Glutamatergic neuron (in vitro differentiated cells): Measurements from ENCODE around the gene MANBA. TPM values are rescaled to one million over a fixed set of nuclear protein-coding genes. Genes with fewer than 3 reads are reported as not detected.
"Not testable (repeated sequence)": the region's sequence is repeated elsewhere in the genome, so short reads cannot be mapped to it uniquely, and the experiment has no call there.

ENCODE experiments used
- DNase-seq: peaks from one replicate; pipeline ENCODE4 v3.0.0; 2022
- H3K27ac Mint-ChIP-seq: one replicate; pipeline ENCODE4 v1.8.0; 2020; ENCODE audit warnings: mild to moderate bottlenecking, mixed read lengths, inconsistent platforms; ENCODE audit not compliant: unreplicated experiment
- H3K27me3 Mint-ChIP-seq: one replicate; pipeline ENCODE4 v1.8.0; 2020; ENCODE audit warnings: mild to moderate bottlenecking, moderate library complexity, mixed read lengths, inconsistent platforms; ENCODE audit not compliant: unreplicated experiment
- H3K36me3 Mint-ChIP-seq: one replicate; pipeline ENCODE4 v1.8.0; 2020; ENCODE audit warnings: mild to moderate bottlenecking, mixed read lengths, inconsistent platforms; ENCODE audit not compliant: unreplicated experiment
- H3K4me1 Mint-ChIP-seq: one replicate; pipeline ENCODE4 v1.8.0; 2020; ENCODE audit warnings: mild to moderate bottlenecking, low read depth, mixed read lengths, inconsistent platforms; ENCODE audit not compliant: unreplicated experiment
- H3K4me3 Mint-ChIP-seq: one replicate; pipeline ENCODE4 v1.8.0; 2020; ENCODE audit warnings: mild to moderate bottlenecking, mixed read lengths, inconsistent platforms; ENCODE audit not compliant: unreplicated experiment
- H3K9me3 Mint-ChIP-seq: one replicate; pipeline ENCODE4 v1.8.0; 2020; ENCODE audit warnings: mild to moderate bottlenecking, moderate library complexity, mixed read lengths, inconsistent platforms; ENCODE audit not compliant: unreplicated experiment
- CTCF ChIP-seq: fragments of 200-600 bp; sonication (generic); IDR thresholded peaks from one replicate; pipeline ENCODE4 v1.5.0; 2021; ENCODE audit not compliant: partially characterized antibody, unreplicated experiment
- total RNA-seq: library from RNA; stranded (reverse); fragmentation: NEBNext Ultra II Directional; extraction: Animal tissue kit (Norgen Biotek cat#: 25700); gene quantifications from one replicate; pipeline ENCODE4 v1.2.1, GENCODE V29; 2021; ENCODE audit not compliant: unreplicated experiment

MANBA gene
- total RNA-seq, 1 donor from 2014 or later: 13.0 TPM

- TF ChIP-seq CTCF: no peak
- H3K27ac Mint-ChIP-seq: no peak overlapping the region
- H3K36me3 Mint-ChIP-seq: peaks cover 14% of the 10 kb centered on the region
- no peaks in the 10 kb centered on the region for H3K9me3 Mint-ChIP-seq
- H3K4me1 Mint-ChIP-seq: no peaks in the 10 kb centered on the region
- no peaks in the 10 kb centered on the region for H3K27me3 Mint-ChIP-seq
- no peak overlapping the region for H3K4me3 Mint-ChIP-seq
- no peak for DNase-seq
Measured at GRCh38 chr4:102725229-102725628, 35.5 kb downstream of the MANBA start.

GRCh38 chr4:102723511-102723910 is 37.3 kb downstream of the MANBA start:
- TF ChIP-seq CTCF: no peak
- DNase-seq: no peak
- no peaks in the 10 kb centered on the region for H3K9me3 Mint-ChIP-seq
- H3K4me1 Mint-ChIP-seq: no peaks in the 10 kb centered on the region
- no peaks in the 10 kb centered on the region for H3K27me3 Mint-ChIP-seq
- no peak overlapping the region for H3K27ac Mint-ChIP-seq
- H3K36me3 Mint-ChIP-seq: peaks cover 13% of the 10 kb centered on the region
- no peak overlapping the region for H3K4me3 Mint-ChIP-seq

- H3K4me3 Mint-ChIP-seq: no peak overlapping the region
- peaks cover 14% of the 10 kb centered on the region for H3K36me3 Mint-ChIP-seq
- peaks cover 2% of the 10 kb centered on the region for H3K27me3 Mint-ChIP-seq
- H3K9me3 Mint-ChIP-seq: no peaks in the 10 kb centered on the region
- H3K4me1 Mint-ChIP-seq: no peaks in the 10 kb centered on the region
- no peak for TF ChIP-seq CTCF
- no peak overlapping the region for H3K27ac Mint-ChIP-seq
- no peak for DNase-seq
Measured at GRCh38 chr4:102722740-102723139, 38.0 kb downstream of the MANBA start.

GRCh38 chr4:102718833-102719575 is 41.8 kb downstream of the MANBA start:
- H3K27ac Mint-ChIP-seq, H3K27me3 Mint-ChIP-seq, H3K9me3 Mint-ChIP-seq, DNase-seq, H3K4me1 Mint-ChIP-seq, H3K4me3 Mint-ChIP-seq: not testable (repeated sequence)
- H3K36me3 Mint-ChIP-seq: peaks cover 14% of the 10 kb centered on the region

- TF ChIP-seq CTCF: no peak
- Mint-ChIP-seq H3K27me3 (peaks cover 2% of the 10 kb centered on the region), H3K27ac (no peak overlapping the region), H3K36me3 (peaks cover 14% of the 10 kb centered on the region), H3K9me3 (no peaks in the 10 kb centered on the region), H3K4me1 (no peaks in the 10 kb centered on the region), H3K4me3 (no peak overlapping the region)
- DNase-seq: no peak
Measured at GRCh38 chr4:102717448-102718092, 43.2 kb downstream of the MANBA start.
